GM21423 (cell line): ENCODE data around the gene MAVS.

Experiments used
- ATAC-seq: cut with Tn5 transposase; IDR thresholded peaks from one replicate; pipeline ENCODE4 v1.9.1; 2021; ENCODE audit warnings: mild to moderate bottlenecking, moderate library complexity; ENCODE audit not compliant: unreplicated experiment

MAVS gene

GRCh38 chr20:3906744-3907721 is 60.4 kb downstream of the MAVS start:
- peak; percentile 88 for ATAC-seq

- no peak for ATAC-seq
Measured at GRCh38 chr20:3908667-3909066, 62.0 kb downstream of the MAVS start.

- no peak for ATAC-seq
Measured at GRCh38 chr20:3909952-3910366, 63.3 kb downstream of the MAVS start.

DNA sequence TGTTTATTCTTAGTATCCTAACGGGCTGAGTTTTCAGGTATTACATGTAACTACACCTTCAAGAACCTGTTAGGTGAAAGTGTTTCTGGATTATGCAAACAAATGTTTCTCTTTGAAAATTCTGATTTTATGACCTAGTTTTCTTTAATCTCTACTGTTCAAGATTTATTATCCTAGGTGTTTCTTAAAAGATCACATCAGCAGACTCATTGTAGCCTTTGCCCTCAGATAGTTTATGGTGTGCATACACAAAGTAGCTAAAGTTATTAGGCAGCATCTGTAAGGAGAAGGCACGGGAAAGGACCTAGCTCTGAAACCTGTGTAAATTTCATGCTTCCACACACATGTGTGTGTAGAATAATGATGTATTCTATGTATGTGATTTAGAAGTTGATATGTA is 64.2 kb downstream of the MAVS start:
- no peak for ATAC-seq

- no peak for ATAC-seq
Measured at GRCh38 chr20:3911956-3912355, 65.3 kb downstream of the MAVS start.

DNA sequence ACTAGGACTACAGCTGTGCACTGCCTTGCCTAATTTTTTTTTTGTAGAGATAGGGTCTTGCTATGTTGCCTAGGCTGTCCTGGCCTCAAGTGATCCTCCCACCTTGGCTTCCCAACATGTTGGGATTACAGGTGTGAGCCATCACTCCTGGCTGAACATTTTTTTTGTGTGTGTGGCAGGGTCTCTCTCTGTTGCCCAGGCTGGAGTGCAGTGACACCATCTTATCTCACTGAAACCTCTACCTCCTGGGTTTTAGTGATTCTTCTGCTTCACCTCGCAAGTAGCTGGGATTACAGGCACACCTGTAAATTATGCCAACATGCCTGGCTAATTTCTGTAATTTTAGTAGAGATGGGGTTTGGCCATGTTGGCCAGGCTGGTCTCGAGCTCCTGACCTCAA is 67.8 kb downstream of the MAVS start:
- ATAC-seq: no peak

DNA sequence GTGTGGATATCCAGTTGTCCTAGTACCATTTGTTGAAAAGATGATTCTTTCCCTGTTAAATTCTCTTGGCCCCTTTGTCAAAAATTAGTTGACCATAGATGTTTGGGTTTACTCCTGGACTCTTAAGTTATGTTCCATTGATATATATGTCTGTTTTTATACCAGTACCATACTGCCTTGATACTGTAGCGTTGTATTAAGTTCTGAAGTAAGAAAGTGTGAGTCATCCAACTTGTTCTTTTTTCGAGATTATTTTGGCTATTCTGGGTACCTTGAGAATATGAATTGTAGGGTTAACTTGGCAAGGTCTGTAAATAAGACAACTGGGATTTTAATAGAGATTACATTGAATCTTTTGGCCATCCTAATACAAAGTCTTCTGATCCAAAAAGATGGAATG is 69.1 kb downstream of the MAVS start:
- no peak for ATAC-seq

- ATAC-seq: no peak
Measured at GRCh38 chr20:3916364-3916763, 69.7 kb downstream of the MAVS start.

GRCh38 chr20:3919352-3919751 is 72.7 kb downstream of the MAVS start:
- no peak for ATAC-seq

GRCh38 chr20:3922223-3922982 is 75.8 kb downstream of the MAVS start:
- no peak for ATAC-seq

DNA sequence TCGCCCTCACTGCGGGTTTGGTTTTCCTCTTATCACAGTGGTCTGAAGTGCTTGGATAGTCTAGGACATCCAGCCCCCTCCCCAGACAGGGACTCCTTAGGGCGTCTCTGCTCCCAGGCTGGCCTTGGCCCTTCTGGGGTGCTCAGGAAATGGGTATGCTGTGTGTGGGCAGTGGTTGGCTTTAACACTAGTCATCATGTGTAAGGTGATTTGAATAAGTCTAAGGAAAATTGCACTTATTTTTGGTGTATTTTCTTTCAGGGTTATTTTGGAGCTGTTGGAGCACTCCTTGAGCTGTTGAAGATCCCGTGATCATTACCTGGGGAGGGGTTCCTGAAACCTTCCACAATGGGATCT is 76.3 kb downstream of the MAVS start:
- ATAC-seq: no peak

DNA sequence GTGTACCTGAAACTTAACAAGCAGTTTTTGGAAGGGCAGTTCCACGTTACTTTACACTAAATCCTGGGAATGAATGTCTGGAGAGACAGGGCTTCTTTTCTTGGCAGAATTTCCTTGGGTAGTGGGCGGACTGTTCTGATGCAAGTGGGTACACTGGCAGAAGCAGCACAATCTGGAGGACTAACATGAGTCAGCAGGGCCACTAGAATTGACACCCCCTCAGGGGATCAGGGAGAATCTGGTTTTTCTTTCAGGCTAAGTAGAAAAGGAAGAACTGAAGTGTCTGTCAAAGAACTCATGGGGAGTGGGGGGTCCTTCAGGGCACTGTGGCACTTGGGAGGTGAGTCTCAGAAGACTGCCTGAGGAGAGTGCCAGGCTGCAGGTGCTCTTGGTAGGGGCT is 77.2 kb downstream of the MAVS start:
- ATAC-seq: no peak

GRCh38 chr20:3924304-3925112 is 77.9 kb downstream of the MAVS start:
- ATAC-seq: no peak

- ATAC-seq: no peak
Measured at GRCh38 chr20:3925113-3925695, 78.6 kb downstream of the MAVS start.
